HEK293 (cell line): ENCODE measurements around the gene SLFNL1.
A peak's percentile ranks its signal among the peaks of the same experiment; 100 is the strongest.

Experiments
- KLF10 ChIP-seq: fragments of 450-650 bp; IDR thresholded peaks from 2 replicates; pipeline ENCODE4 v1.5.1; 2018; ENCODE audit warnings: missing biosample characterization, mild to moderate bottlenecking, missing genetic modification characterization
- SCRT2 ChIP-seq: fragments of 450-650 bp; formaldehyde crosslinking; IDR thresholded peaks from 2 replicates; pipeline ENCODE4 v1.5.1; 2016; ENCODE audit warnings: missing biosample characterization, missing genetic modification characterization
- WT1 ChIP-seq: fragments of 450-650 bp; formaldehyde crosslinking; IDR thresholded peaks from 2 replicates; pipeline ENCODE4 v1.5.1; 2016; ENCODE audit warnings: missing biosample characterization, missing genetic modification characterization
- YY2 ChIP-seq: fragments of 450-650 bp; formaldehyde crosslinking; IDR thresholded peaks from 2 replicates; pipeline ENCODE4 v1.5.1; 2016; ENCODE audit warnings: missing biosample characterization, missing genetic modification characterization
- ZBTB17 ChIP-seq: fragments of 450-650 bp; formaldehyde crosslinking; IDR thresholded peaks from 2 replicates; pipeline ENCODE4 v1.5.1; 2016; ENCODE audit warnings: missing biosample characterization, missing genetic modification characterization
- ZFP37 ChIP-seq: fragments of 450-650 bp; formaldehyde crosslinking; IDR thresholded peaks from 2 replicates; pipeline ENCODE4 v1.5.1; 2016; ENCODE audit warnings: missing biosample characterization, missing genetic modification characterization
- ZFP69B ChIP-seq: fragments of 450-650 bp; formaldehyde crosslinking; IDR thresholded peaks from 2 replicates; pipeline ENCODE4 v1.5.1; 2016; ENCODE audit warnings: missing biosample characterization, missing genetic modification characterization
- ZNF10 ChIP-seq: fragments of 450-650 bp; formaldehyde crosslinking; IDR thresholded peaks from 2 replicates; pipeline ENCODE4 v1.5.1; 2017; ENCODE audit warnings: missing biosample characterization, missing genetic modification characterization
- ZNF146 ChIP-seq: fragments of 450-650 bp; formaldehyde crosslinking; IDR thresholded peaks from 2 replicates; pipeline ENCODE4 v1.5.1; 2016; ENCODE audit warnings: missing biosample characterization, missing genetic modification characterization
- ZNF16 ChIP-seq: fragments of 450-650 bp; formaldehyde crosslinking; IDR thresholded peaks from 2 replicates; pipeline ENCODE4 v1.5.1; 2016; ENCODE audit warnings: low read depth, missing biosample characterization, missing genetic modification characterization
- ZNF19 ChIP-seq: fragments of 450-650 bp; formaldehyde crosslinking; IDR thresholded peaks from 2 replicates; pipeline ENCODE4; 2016; ENCODE audit warnings: missing biosample characterization, missing genetic modification characterization, low read depth
- ZNF221 ChIP-seq: fragments of 450-650 bp; formaldehyde crosslinking; IDR thresholded peaks from 2 replicates; pipeline ENCODE4 v1.5.1; 2017; ENCODE audit warnings: missing biosample characterization, missing genetic modification characterization, borderline replicate concordance
- ZNF23 ChIP-seq: fragments of 450-650 bp; formaldehyde crosslinking; IDR thresholded peaks from 2 replicates; pipeline ENCODE4 v1.5.1; 2016; ENCODE audit warnings: missing biosample characterization, missing genetic modification characterization, borderline replicate concordance
- ZNF335 ChIP-seq: fragments of 450-650 bp; formaldehyde crosslinking; conservative IDR thresholded peaks from 2 replicates; pipeline ENCODE4 v1.5.1; 2016; ENCODE audit warnings: missing biosample characterization, missing genetic modification characterization
- ZNF394 ChIP-seq: fragments of 450-650 bp; formaldehyde crosslinking; IDR thresholded peaks from 2 replicates; pipeline ENCODE4 v1.5.1; 2016; ENCODE audit warnings: missing biosample characterization, missing genetic modification characterization, mild to moderate bottlenecking, moderate library complexity, borderline replicate concordance
- ZNF48 ChIP-seq: fragments of 450-650 bp; formaldehyde crosslinking; IDR thresholded peaks from 2 replicates; pipeline ENCODE4 v1.5.1; 2016; ENCODE audit warnings: missing biosample characterization, missing genetic modification characterization
- ZNF561 ChIP-seq: fragments of 450-650 bp; IDR thresholded peaks from 2 replicates; pipeline ENCODE4 v1.5.1; 2018; ENCODE audit warnings: missing biosample characterization, missing genetic modification characterization, borderline replicate concordance
- ZNF596 ChIP-seq: fragments of 450-650 bp; IDR thresholded peaks from 2 replicates; pipeline ENCODE4 v1.5.0; 2018; ENCODE audit warnings: missing biosample characterization, mild to moderate bottlenecking, missing genetic modification characterization, moderate library complexity
- ZNF624 ChIP-seq: fragments of 450-650 bp; formaldehyde crosslinking; IDR thresholded peaks from 2 replicates; pipeline ENCODE4 v1.5.1; 2017; ENCODE audit warnings: missing biosample characterization, missing genetic modification characterization
- ZNF660 ChIP-seq: fragments of 450-650 bp; IDR thresholded peaks from 2 replicates; pipeline ENCODE4 v1.5.1; 2018; ENCODE audit warnings: missing biosample characterization, mild to moderate bottlenecking, missing genetic modification characterization
- ZSCAN23 ChIP-seq: fragments of 450-650 bp; formaldehyde crosslinking; IDR thresholded peaks from 2 replicates; pipeline ENCODE4 v1.5.1; 2016; ENCODE audit warnings: missing biosample characterization, missing genetic modification characterization
- TF ChIP-seq, protein P1 (sequence below): fragments of 450-650 bp; formaldehyde crosslinking; IDR thresholded peaks from 2 replicates; pipeline ENCODE4 v1.5.1; 2017; ENCODE audit warnings: missing biosample characterization, missing genetic modification characterization
- TF ChIP-seq, protein P2 (sequence below): fragments of 450-650 bp; formaldehyde crosslinking; IDR thresholded peaks from 2 replicates; pipeline ENCODE4 v1.5.1; 2016; ENCODE audit warnings: missing biosample characterization, missing genetic modification characterization
- TF ChIP-seq, protein P3 (sequence below): fragments of 450-650 bp; formaldehyde crosslinking; IDR thresholded peaks from 2 replicates; pipeline ENCODE4 v1.5.1; 2016; ENCODE audit warnings: missing biosample characterization, missing genetic modification characterization
- TF ChIP-seq, protein P4 (sequence below): sonication (generic); formaldehyde crosslinking; IDR thresholded peaks from 2 replicates; pipeline ENCODE4 v1.8.1; 2022; ENCODE audit warnings: mild to moderate bottlenecking, moderate library complexity, missing genetic modification reagents
- TF ChIP-seq, protein P5 (sequence below): fragments of 450-650 bp; formaldehyde crosslinking; IDR thresholded peaks from 2 replicates; pipeline ENCODE4 v1.5.1; 2016; ENCODE audit warnings: missing biosample characterization, missing genetic modification characterization, low read depth
- TF ChIP-seq, protein P6 (sequence below): IDR thresholded peaks from 2 replicates; pipeline ENCODE4 v1.6.1; 2011; ENCODE audit warnings: mild to moderate bottlenecking, low read depth, low read length, borderline replicate concordance
- TF ChIP-seq, protein P7 (sequence below): fragments of 450-650 bp; formaldehyde crosslinking; IDR thresholded peaks from 2 replicates; pipeline ENCODE4 v1.5.1; 2017; ENCODE audit warnings: missing biosample characterization, missing genetic modification characterization

SLFNL1 gene

DNA sequence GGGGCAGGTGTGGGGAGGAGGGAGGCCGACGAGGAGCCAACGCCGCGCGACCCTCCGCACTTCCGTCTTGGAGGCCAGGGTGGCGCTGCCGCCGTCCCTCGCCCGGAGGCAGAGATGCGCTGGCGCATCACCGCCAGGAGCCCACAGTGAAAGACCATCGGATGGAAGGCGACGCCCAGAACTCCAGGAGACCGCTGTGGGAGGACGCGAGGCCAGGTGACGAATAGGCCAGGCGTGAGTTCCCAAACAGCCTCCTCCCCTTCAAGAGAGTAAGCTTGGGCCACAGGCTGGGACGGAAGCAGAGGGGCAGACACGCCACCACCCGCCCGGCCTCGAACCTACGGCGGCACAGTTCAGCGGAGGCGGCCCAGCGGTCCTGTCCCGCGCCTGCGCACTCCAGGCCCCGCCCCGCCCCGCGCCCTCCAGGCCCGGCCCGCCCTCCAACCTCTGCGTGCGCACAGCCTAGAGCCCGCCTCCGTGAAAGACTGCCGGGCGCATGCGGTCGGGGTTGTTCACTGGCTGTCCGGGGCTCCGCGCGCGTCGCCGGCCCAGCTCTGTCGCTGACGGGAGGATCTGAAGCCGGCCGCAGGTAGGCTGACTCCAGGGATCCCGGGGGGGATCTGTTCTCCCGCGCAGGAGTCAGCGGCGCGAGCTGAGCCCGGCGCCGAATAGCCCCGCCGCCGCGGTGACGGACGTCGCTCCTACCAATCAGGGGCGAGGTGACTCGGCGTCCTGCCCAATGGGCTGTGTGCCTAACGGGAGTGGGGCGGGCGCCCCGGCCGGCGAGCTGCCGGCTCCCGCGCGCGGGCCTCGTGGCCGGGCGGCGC lies 42.1 kb downstream of the SLFNL1 start, which contains the start of gene CTPS1 (continued):
- TF ChIP-seq, protein P1, sequence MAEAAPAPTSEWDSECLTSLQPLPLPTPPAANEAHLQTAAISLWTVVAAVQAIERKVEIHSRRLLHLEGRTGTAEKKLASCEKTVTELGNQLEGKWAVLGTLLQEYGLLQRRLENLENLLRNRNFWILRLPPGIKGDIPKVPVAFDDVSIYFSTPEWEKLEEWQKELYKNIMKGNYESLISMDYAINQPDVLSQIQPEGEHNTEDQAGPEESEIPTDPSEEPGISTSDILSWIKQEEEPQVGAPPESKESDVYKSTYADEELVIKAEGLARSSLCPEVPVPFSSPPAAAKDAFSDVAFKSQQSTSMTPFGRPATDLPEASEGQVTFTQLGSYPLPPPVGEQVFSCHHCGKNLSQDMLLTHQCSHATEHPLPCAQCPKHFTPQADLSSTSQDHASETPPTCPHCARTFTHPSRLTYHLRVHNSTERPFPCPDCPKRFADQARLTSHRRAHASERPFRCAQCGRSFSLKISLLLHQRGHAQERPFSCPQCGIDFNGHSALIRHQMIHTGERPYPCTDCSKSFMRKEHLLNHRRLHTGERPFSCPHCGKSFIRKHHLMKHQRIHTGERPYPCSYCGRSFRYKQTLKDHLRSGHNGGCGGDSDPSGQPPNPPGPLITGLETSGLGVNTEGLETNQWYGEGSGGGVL, result peak; percentile 18; the same call in 1 of the 2 replicates
- peak; percentile 91 for TF ChIP-seq ZNF561 (tag by site-specific recombination)
- 0 out of 2 replicates have a peak, but pooled peaks have one; percentile 78 for TF ChIP-seq ZFP37 (tag by site-specific recombination)
- TF ChIP-seq ZBTB17 (tag by site-specific recombination), result peak; percentile 79
- peak; percentile 15; the same call in 1 of the 2 replicates for TF ChIP-seq SCRT2
- TF ChIP-seq, protein P2, sequence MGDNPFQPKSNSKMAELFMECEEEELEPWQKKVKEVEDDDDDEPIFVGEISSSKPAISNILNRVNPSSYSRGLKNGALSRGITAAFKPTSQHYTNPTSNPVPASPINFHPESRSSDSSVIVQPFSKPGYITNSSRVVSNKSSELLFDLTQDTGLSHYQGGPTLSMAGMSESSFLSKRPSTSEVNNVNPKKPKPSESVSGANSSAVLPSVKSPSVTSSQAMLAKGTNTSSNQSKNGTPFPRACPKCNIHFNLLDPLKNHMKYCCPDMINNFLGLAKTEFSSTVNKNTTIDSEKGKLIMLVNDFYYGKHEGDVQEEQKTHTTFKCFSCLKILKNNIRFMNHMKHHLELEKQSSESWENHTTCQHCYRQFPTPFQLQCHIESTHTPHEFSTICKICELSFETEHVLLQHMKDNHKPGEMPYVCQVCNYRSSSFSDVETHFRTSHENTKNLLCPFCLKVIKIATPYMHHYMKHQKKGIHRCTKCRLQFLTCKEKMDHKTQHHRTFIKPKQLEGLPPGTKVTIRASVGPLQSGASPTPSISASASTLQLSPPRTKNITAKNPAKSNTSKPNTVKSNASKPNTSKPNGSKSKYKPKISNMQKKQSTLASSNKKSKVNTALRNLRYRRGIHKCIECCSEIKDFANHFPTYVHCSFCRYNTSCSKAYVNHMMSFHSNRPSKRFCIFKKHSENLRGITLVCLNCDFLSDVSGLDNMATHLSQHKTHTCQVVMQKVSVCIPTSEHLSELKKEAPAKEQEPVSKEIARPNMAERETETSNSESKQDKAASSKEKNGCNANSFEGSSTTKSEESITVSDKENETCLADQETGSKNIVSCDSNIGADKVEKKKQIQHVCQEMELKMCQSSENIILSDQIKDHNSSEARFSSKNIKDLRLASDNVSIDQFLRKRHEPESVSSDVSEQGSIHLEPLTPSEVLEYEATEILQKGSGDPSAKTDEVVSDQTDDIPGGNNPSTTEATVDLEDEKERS (tag by site-specific recombination), result peak; percentile 63; the same call in 1 of the 2 replicates
- peak; percentile 79 for TF ChIP-seq ZNF335 (tag by site-specific recombination)
- no peak for TF ChIP-seq ZNF596 (tag by site-specific recombination)
- no peak for TF ChIP-seq ZNF10 (tag by site-specific recombination)
- peak; percentile 65; the same call in 1 of the 2 replicates for TF ChIP-seq ZNF660 (tag by site-specific recombination)
- TF ChIP-seq ZNF394 (tag by site-specific recombination), result no peak; the same call in 1 of the 2 replicates
- TF ChIP-seq, protein P3, sequence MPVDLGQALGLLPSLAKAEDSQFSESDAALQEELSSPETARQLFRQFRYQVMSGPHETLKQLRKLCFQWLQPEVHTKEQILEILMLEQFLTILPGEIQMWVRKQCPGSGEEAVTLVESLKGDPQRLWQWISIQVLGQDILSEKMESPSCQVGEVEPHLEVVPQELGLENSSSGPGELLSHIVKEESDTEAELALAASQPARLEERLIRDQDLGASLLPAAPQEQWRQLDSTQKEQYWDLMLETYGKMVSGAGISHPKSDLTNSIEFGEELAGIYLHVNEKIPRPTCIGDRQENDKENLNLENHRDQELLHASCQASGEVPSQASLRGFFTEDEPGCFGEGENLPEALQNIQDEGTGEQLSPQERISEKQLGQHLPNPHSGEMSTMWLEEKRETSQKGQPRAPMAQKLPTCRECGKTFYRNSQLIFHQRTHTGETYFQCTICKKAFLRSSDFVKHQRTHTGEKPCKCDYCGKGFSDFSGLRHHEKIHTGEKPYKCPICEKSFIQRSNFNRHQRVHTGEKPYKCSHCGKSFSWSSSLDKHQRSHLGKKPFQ (tag by site-specific recombination), result no peak
- no peak for TF ChIP-seq ZNF624 (tag by site-specific recombination)
- no peak for TF ChIP-seq ZNF146 (tag by site-specific recombination)
- TF ChIP-seq ZNF19 (tag by site-specific recombination), result no peak
- TF ChIP-seq, protein P4, sequence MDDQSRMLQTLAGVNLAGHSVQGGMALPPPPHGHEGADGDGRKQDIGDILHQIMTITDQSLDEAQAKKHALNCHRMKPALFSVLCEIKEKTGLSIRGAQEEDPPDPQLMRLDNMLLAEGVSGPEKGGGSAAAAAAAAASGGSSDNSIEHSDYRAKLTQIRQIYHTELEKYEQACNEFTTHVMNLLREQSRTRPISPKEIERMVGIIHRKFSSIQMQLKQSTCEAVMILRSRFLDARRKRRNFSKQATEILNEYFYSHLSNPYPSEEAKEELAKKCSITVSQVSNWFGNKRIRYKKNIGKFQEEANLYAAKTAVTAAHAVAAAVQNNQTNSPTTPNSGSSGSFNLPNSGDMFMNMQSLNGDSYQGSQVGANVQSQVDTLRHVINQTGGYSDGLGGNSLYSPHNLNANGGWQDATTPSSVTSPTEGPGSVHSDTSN, result no peak; the same call in 1 of the 2 replicates
- TF ChIP-seq, protein P5, sequence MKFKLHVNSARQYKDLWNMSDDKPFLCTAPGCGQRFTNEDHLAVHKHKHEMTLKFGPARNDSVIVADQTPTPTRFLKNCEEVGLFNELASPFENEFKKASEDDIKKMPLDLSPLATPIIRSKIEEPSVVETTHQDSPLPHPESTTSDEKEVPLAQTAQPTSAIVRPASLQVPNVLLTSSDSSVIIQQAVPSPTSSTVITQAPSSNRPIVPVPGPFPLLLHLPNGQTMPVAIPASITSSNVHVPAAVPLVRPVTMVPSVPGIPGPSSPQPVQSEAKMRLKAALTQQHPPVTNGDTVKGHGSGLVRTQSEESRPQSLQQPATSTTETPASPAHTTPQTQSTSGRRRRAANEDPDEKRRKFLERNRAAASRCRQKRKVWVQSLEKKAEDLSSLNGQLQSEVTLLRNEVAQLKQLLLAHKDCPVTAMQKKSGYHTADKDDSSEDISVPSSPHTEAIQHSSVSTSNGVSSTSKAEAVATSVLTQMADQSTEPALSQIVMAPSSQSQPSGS, result no peak
- TF ChIP-seq KLF10 (tag by site-specific recombination), result no peak
- TF ChIP-seq WT1 (tag by site-specific recombination), result no peak
- TF ChIP-seq ZNF48 (tag by site-specific recombination), result no peak
- TF ChIP-seq, protein P6, sequence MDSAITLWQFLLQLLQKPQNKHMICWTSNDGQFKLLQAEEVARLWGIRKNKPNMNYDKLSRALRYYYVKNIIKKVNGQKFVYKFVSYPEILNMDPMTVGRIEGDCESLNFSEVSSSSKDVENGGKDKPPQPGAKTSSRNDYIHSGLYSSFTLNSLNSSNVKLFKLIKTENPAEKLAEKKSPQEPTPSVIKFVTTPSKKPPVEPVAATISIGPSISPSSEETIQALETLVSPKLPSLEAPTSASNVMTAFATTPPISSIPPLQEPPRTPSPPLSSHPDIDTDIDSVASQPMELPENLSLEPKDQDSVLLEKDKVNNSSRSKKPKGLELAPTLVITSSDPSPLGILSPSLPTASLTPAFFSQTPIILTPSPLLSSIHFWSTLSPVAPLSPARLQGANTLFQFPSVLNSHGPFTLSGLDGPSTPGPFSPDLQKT, result no peak
- TF ChIP-seq, protein P7, sequence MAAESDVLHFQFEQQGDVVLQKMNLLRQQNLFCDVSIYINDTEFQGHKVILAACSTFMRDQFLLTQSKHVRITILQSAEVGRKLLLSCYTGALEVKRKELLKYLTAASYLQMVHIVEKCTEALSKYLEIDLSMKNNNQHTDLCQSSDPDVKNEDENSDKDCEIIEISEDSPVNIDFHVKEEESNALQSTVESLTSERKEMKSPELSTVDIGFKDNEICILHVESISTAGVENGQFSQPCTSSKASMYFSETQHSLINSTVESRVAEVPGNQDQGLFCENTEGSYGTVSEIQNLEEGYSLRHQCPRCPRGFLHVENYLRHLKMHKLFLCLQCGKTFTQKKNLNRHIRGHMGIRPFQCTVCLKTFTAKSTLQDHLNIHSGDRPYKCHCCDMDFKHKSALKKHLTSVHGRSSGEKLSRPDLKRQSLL (tag by site-specific recombination), result no peak
- peak; percentile 54 for TF ChIP-seq ZFP69B (tag by site-specific recombination)
- no peak for TF ChIP-seq YY2
- TF ChIP-seq ZNF221 (tag by site-specific recombination), result no peak
- no peak for TF ChIP-seq ZSCAN23 (tag by site-specific recombination)
- no peak for TF ChIP-seq ZNF16 (tag by site-specific recombination)
- no peak for TF ChIP-seq ZNF23 (tag by site-specific recombination)
